ENCODE results near the gene NUAK2.
"Not testable (repeated sequence)": the region's sequence is repeated elsewhere in the genome, so short reads cannot be mapped to it uniquely, and the experiment has no call there.

Gene NUAK2

DNA sequence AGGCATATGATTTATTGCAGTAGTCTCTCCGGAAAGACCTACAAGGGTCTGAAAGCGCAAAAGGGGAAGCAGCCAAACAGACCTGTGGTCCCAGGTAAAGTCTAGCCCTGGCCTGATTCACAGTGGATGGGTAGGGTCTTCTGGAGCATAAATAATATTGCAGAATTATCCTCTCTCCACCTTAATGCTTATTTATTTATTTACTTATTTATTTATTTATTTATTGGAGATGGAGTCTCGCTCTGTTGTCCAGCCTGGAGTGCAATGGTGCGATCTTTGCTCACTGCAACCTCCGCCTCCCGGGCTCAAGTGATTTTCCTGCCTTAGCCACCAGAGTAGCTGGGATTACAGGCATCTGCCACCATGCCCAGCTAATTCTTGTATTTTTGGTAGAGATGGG lies 46.9 kb upstream of the NUAK2 start:
- Histone ChIP-seq H3K27ac (ENCODE audit: low read depth, low read length) (no peak overlapping the region), H3F3A (ENCODE audit: insufficient read depth) (no peaks in the 10 kb centered on the region), H3K9me2 (replicated peaks; ENCODE audit: insufficient read depth, low read length) (no peaks in the 10 kb centered on the region), H3K4me2 (ENCODE audit: low read depth, low read length, poor library complexity, severe bottlenecking) (no peak overlapping the region), H4K20me1 (ENCODE audit: low read depth, low read length) (no peaks in the 10 kb centered on the region), H3K79me2 (ENCODE audit: insufficient read depth, low read length) (no peaks in the 10 kb centered on the region), H3K4me3 (ENCODE audit: insufficient read depth, low read length, poor library complexity, severe bottlenecking) (no peak overlapping the region), H3K36me3 (ENCODE audit: low read length) (no peaks in the 10 kb centered on the region), H3K9ac (ENCODE audit: low read length) (no peak overlapping the region), H3K9me3 (ENCODE audit: insufficient read depth, low read length) (no peaks in the 10 kb centered on the region), H2AFZ (ENCODE audit: low read depth, low read length, severe bottlenecking) (no peak overlapping the region), H3K27me3 (ENCODE audit: low read length) (no peaks in the 10 kb centered on the region)
- TF ChIP-seq EZH2phosphoT487 (conservative IDR thresholded peaks at IDR 0.05; ENCODE audit: low read length): no peak
- TF ChIP-seq, protein P1, sequence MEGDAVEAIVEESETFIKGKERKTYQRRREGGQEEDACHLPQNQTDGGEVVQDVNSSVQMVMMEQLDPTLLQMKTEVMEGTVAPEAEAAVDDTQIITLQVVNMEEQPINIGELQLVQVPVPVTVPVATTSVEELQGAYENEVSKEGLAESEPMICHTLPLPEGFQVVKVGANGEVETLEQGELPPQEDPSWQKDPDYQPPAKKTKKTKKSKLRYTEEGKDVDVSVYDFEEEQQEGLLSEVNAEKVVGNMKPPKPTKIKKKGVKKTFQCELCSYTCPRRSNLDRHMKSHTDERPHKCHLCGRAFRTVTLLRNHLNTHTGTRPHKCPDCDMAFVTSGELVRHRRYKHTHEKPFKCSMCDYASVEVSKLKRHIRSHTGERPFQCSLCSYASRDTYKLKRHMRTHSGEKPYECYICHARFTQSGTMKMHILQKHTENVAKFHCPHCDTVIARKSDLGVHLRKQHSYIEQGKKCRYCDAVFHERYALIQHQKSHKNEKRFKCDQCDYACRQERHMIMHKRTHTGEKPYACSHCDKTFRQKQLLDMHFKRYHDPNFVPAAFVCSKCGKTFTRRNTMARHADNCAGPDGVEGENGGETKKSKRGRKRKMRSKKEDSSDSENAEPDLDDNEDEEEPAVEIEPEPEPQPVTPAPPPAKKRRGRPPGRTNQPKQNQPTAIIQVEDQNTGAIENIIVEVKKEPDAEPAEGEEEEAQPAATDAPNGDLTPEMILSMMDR (IDR thresholded peaks at IDR 0.05; ENCODE audit: insufficient read depth, low read length, poor library complexity, severe bottlenecking): no peak

DNA sequence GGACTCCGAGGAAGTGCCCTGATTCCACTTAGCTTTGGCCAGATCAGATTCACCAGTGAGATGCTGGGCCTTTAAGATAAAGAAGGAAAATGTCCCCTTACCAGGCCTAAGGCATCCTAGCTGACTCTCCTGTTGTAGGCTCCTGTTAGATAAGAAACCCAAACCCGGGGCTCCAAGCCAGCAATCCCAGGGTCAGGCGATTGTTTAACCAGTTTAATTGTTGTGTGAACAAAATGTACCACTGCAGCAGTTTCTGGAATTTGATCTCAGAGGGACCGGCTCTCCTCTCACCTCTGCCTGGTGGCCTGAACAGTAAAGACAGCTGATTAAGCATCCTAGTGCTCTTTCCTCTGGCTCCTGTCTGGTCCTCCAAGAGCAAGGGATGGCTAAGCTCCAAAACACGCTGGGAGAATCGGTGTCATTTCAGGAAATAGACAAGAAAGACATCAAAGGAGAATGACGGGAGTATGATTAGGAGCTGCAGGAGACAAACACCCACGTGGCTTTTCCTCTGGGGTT lies 44.5 kb upstream of the NUAK2 start:
- Histone ChIP-seq H3K9me2 (replicated peaks; ENCODE audit: insufficient read depth, low read length) (no peaks in the 10 kb centered on the region), H3K9me3 (ENCODE audit: insufficient read depth, low read length) (no peaks in the 10 kb centered on the region), H2AFZ (ENCODE audit: low read depth, low read length, severe bottlenecking) (no peak overlapping the region), H3K4me3 (ENCODE audit: insufficient read depth, low read length, poor library complexity, severe bottlenecking) (no peak overlapping the region), H3K4me2 (ENCODE audit: low read depth, low read length, poor library complexity, severe bottlenecking) (no peak overlapping the region), H3K27ac (ENCODE audit: low read depth, low read length) (no peak overlapping the region), H3K27me3 (ENCODE audit: low read length) (no peaks in the 10 kb centered on the region), H3F3A (ENCODE audit: insufficient read depth) (no peaks in the 10 kb centered on the region), H4K20me1 (ENCODE audit: low read depth, low read length) (no peaks in the 10 kb centered on the region), H3K79me2 (ENCODE audit: insufficient read depth, low read length) (no peaks in the 10 kb centered on the region), H3K36me3 (ENCODE audit: low read length) (no peaks in the 10 kb centered on the region), H3K9ac (ENCODE audit: low read length) (no peak overlapping the region)
- no peak for TF ChIP-seq EZH2phosphoT487 (conservative IDR thresholded peaks at IDR 0.05; ENCODE audit: low read length)
- TF ChIP-seq, protein P1 (IDR thresholded peaks at IDR 0.05; ENCODE audit: insufficient read depth, low read length, poor library complexity, severe bottlenecking): no peak

DNA sequence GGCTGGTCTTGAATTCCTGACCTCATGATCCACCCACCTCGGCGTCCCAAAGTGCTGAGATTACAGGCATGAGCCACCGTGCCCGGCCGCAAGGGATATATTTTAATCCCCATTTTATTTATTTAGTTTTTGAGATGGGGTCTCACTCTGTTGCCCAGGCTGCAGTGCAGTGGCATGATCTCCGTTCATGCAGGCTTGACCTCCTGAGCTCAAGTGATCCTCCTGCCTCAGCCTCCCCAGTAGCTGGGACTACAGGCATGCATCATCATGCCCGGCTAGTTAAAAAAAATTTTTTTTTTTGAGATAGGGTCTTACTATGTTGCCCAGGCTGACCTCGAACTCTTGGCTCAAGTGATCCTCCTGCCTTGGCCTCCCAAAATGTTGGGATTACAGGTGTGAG lies 43.5 kb upstream of the NUAK2 start:
- not testable (repeated sequence) for H3K27ac ChIP-seq (ENCODE audit: low read depth, low read length); H3K36me3 ChIP-seq (ENCODE audit: low read length); H3K9ac ChIP-seq (ENCODE audit: low read length); H4K20me1 ChIP-seq (ENCODE audit: low read depth, low read length); H2AFZ ChIP-seq (ENCODE audit: low read depth, low read length, severe bottlenecking); H3K4me3 ChIP-seq (ENCODE audit: insufficient read depth, low read length, poor library complexity, severe bottlenecking); H3F3A ChIP-seq (ENCODE audit: insufficient read depth); H3K27me3 ChIP-seq (ENCODE audit: low read length); H3K9me2 ChIP-seq (replicated peaks; ENCODE audit: insufficient read depth, low read length); H3K4me2 ChIP-seq (ENCODE audit: low read depth, low read length, poor library complexity, severe bottlenecking); H3K79me2 ChIP-seq (ENCODE audit: insufficient read depth, low read length); H3K9me3 ChIP-seq (ENCODE audit: insufficient read depth, low read length)

DNA sequence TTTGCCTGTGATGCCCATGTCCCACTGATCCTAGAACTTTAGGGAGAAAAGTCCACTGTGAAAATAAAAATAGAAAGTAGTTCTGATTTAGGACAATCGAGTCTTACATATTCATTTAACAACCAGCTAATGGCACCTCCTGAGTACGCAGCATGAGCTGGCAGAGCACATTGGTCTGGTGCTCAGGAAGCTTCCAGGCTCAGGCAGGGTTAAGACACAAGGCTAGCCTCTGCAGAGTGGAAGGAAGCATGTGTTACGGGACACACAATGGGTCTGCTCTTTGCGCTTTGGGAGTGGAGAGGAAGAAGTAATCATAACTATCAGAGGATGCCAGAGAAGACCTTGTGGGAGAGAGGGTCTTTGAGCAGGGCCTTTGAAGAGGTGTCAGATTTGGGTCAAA lies 39.3 kb upstream of the NUAK2 start:
- Histone ChIP-seq H3K79me2 (ENCODE audit: insufficient read depth, low read length) (no peaks in the 10 kb centered on the region), H3K27ac (ENCODE audit: low read depth, low read length) (no peak overlapping the region), H3K27me3 (ENCODE audit: low read length) (no peaks in the 10 kb centered on the region), H3K9me3 (ENCODE audit: insufficient read depth, low read length) (no peaks in the 10 kb centered on the region), H2AFZ (ENCODE audit: low read depth, low read length, severe bottlenecking) (no peak overlapping the region), H3K4me2 (ENCODE audit: low read depth, low read length, poor library complexity, severe bottlenecking) (no peak overlapping the region), H3K36me3 (ENCODE audit: low read length) (no peaks in the 10 kb centered on the region), H3F3A (ENCODE audit: insufficient read depth) (no peaks in the 10 kb centered on the region), H4K20me1 (ENCODE audit: low read depth, low read length) (no peaks in the 10 kb centered on the region), H3K9me2 (replicated peaks; ENCODE audit: insufficient read depth, low read length) (no peaks in the 10 kb centered on the region), H3K4me3 (ENCODE audit: insufficient read depth, low read length, poor library complexity, severe bottlenecking) (no peak overlapping the region), H3K9ac (ENCODE audit: low read length) (no peak overlapping the region)
- TF ChIP-seq, protein P1 (IDR thresholded peaks at IDR 0.05; ENCODE audit: insufficient read depth, low read length, poor library complexity, severe bottlenecking): no peak
- no peak for TF ChIP-seq EZH2phosphoT487 (conservative IDR thresholded peaks at IDR 0.05; ENCODE audit: low read length)

Data from SU-DHL-6 (cell line).